ENCODE data around the gene DPP10.

DPP10 gene

GRCh38 chr2:114610677-114611076, 168.2 kb downstream of the DPP10 start:
- DNase-seq: no peak

DNA sequence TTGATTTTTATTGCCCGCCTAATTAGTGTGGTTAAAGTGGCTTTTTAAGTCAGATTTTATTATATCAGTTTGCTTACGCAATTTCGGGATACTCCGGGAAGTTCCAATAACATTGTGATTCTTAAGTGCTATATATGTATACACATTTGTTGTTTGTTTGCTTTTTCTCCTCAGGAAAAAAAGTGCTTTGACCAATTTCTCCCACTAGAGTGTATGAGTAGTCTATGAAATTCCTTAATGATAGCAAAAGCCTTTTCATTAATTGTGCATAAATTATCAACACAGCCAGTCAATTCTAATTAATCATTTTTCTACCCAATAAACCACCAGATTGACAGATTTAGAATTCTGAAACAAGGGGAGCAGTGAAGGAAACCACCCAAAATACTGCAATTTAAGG, 172.2 kb downstream of the DPP10 start:
- no peak for DNase-seq

DNA sequence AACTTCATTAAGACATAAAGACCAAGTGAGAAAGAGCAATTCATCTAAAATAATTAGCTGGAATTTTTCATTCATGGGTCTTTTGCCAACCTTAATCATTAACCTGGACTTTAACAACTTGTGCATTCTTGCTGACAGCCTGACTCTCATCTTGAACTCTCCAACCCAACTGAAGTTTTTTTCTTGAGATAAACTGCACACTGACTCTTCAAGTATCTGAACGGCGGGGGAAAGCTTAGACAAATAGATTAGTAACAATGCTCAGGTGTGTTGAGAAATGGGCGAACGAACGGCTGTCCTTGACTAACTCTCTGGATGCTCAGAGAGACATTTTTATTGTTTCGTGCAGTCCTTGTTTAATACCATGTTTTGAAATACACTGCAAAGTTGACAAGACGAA, 186.0 kb downstream of the DPP10 start:
- no peak for DNase-seq

GRCh38 chr2:114631146-114631545, 188.7 kb downstream of the DPP10 start:
- no peak for DNase-seq

DNA sequence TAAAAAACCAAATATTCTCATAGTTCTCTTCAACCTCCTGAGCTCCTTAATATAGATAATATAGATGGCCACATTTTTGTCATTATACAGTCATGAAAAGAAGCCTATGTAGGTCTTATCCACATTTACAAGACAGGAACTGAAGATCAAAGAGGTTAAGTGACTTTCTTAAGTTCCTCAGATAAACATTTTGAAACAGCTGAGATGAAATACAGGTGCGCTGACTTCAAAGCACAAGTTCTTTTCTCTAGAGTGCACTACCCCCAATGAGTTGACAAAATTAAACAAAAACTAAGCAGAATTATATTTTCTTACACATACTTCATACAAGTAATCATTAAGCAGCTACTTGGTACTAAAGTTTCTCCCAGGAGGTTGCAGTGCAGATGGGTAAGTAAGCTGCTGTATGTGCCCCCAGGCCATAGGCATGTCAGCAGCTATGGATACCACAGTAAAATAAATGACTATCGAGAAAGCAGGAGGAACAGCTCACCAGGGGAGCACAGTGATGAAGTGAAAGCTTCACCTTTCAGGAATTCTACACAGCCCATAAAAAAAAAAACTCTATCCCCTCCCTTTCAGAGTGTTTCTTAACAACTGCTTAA, 199.8 kb downstream of the DPP10 start:
- no peak for DNase-seq

DNA sequence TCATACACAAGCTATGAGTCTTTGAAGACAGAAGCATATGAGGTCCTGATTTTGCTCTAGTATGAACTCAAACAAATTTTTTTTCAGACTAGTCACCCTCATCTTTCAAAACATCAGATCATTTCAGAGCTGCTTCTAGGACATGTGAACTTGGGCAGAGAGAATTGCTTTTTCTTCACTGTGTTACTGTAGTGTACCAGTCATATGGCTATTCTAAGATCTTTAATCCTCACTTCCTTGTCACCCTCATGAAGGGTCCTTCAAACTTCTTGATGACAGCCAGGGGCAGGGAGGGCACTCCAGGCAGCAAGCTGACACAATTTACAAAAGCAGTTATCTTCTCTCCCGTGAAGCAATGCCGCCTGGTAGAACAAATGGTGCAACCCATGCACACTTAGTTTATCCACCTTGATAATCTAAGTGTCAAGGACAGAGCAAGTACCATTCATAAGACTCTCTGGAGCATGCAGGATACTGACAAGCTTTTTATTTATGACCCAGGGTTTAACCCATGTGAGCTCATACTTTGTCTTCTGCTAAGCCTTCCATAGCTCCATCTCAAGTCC, 200.6 kb downstream of the DPP10 start:
- DNase-seq: no peak

DNA sequence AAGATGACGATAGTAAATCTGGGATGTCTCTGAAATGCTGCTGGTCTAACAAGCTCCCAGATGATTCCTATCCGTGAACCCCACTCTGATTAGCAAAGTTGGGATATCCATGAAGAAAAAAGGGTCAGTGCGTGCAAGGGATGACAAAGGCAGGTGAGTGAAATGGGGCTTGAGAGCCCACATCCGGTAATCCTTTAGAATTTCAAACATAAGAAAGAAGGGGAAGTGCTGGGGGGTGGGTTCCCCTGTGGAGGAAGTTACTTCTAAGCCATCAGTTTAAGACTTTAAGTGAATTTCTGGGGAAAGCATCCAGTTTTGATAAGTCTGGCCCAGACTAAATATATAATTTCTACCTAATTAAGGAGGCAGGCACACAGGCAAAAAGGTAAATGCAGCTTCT, 209.5 kb downstream of the DPP10 start:
- DNase-seq: no peak

DNA sequence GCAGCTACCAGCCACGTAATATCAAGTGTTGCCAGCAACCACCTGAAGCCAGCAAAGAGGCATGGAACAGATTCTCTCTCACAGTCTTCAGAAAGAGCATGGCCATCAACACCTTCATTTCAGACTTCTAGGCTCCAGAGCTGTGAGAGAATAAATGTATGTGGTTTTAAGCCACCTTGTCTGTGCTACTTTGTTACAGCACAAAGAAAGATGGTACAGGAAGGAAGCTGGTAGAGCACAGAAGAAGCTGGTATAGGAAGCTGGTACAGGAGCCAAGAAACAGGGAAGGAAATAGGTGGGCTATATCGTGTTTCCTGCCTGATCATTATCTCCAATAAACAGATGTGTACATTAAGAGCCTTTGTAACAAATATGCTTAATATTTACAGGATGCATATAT, 217.4 kb downstream of the DPP10 start:
- DNase-seq: no peak

DNA sequence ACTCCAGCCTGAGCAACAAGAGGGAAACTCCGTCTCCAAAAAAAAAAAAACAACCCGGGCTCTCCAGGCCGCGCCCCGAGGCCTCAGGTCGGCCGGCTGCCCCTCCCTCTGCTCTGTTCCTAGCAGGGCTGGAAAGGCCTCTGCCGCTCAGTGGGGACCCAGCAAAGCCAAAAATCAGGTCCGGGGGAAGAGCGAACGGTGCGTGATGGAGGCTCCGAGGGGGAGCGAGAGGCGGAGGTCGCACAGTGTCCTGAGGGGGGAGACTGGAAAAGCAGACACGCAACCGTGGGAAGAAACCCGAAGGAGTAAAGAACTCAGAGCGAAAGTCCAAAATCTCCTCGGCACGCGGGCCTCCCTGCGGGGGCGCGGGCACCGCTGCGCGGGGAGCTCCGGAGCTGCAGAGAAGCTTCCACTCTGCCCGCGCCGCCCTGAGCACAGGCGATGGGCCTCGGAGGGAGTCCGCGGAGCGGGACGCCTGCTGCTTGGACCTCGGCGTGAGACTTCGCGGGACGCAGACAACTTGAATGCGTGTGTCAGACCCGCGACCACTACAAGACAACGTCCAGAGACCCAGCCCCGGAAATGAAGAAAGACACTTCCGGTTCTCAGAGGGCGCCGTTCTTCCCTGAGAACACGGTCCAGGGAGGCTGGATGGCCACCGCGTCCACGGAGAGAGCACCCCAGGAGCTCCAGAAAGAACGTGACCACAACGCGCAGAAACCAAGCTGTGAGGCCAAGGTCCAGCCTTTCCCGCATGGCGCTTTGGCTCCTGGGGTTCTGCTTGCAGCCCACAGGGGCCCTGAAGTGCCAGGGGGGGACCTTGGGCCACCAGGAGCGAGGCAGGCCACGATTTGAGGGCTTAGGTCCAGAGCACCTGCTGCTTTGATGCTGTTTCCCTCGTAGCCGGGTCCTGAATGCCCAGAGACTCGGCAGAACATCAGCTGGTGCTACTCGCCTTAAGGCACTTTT, 219.8 kb downstream of the DPP10 start:
- peak in 1 of 2 experiments; percentile 0 for DNase-seq

GRCh38 chr2:114668415-114668814, 226.0 kb downstream of the DPP10 start:
- DNase-seq: no peak

- DNase-seq: no peak
These were observed 240.8 kb downstream of the DPP10 start for GRCh38 chr2:114683251-114683650.

DNA sequence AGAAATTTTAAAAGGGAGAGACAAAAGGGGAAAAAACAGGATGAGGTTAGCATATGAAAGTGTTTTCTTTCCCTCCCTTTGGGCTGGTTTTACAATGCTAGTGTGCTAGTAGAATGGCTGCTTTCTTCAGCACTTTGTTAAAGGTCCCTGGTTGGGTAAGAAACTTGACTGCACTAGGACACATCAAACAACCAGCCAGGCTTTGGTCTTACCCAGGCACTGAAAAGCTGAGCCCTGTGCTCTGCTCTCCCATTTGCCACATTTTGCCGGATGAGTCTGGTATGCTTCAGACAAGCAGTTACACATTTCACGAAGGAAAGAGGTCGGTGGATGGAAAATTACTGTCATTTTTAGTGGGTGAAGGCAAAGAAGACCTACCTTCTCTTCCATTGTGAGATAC, 242.0 kb downstream of the DPP10 start:
- DNase-seq: peak in 1 of 2 experiments; percentile 12

- DNase-seq: no peak
These were observed 242.7 kb downstream of the DPP10 start for GRCh38 chr2:114685102-114685501.

- no peak for DNase-seq
These were observed 245.8 kb downstream of the DPP10 start for GRCh38 chr2:114688241-114688640.

DNA sequence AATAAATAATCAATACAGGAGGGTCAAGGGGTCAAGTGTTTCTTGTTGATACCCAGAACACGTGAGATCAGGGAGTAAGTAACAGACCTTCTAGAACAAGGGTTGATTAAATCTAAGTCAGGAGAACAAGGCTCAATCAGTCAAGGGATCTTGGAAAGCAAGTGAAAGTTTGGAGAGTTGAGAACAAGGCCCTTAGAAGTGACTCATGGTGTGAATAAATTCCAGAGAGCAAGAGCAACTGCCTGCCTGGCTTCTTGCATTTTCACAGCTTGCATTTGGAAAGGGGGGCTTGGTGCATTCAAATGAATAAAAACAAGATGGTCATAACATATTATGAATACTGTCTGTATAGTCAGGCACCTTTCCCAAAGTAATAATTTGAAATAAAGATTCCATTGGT, 256.1 kb downstream of the DPP10 start:
- no peak for DNase-seq

- DNase-seq: no peak
These were observed 257.0 kb downstream of the DPP10 start for GRCh38 chr2:114699423-114699944.

- DNase-seq: no peak
These were observed 258.0 kb downstream of the DPP10 start for GRCh38 chr2:114700440-114700839.

DNA sequence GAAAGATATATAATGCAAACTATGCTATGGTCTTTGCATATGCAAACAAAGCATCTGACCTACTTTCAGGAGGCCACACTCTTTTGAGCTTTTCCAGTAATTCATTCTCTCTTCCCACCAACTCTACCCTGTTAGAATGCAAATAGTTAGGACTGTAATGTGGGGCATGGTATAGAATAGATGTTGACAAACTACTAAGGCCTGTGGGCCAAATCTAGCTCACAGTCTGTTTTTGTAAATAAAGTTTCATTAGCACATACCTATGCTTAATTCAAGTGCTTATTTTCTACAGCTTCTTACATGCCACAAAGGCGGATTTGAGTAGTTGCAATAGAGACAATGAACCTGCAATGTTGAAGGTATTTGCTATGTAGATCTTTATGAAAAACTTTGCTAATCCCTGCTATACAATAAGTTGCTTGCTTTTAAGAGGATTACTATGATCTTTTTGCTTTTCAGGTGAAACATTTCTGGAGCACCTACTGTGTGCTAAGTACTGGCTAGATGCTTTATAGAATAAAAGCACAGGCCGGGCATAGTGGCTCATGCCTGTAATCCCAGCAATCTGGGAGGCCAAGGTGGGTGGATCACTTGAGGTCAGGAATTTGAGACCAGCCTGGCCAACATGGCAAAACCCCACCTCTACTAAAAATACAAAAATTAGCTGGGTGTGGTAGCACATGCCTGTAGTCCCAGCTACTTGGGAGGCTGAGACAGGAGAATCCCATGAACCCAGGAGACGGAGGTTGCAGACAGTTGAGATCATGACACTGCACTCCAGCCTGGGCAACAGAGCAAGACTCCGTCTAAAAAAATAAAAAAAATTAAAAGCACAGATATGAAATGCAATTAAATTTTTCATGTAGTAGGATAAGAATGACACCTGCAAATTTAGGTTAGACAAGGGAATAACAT, 267.8 kb downstream of the DPP10 start:
- DNase-seq: no peak

- no peak for DNase-seq
These were observed 271.9 kb downstream of the DPP10 start for GRCh38 chr2:114714313-114714712.

GRCh38 chr2:114717049-114717448, 274.6 kb downstream of the DPP10 start:
- DNase-seq: no peak

DNA sequence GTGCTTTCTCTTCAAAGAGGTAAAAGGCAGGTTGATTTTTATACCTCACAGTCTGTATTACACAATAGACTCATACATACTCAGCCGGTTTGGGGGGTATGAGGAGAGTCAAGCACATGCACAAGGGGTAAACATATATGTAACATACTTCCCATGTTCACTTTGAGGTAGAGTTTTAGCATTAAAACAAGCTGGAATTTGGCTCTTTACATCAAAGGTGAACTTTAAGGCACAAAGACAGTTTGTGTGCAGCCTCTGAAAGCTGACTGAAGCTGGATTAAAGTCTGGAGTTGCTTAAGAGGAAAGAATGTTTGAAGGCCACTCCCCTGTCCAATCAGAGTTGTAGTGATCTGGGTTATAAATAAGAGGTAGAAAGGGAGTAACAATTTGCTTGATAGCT, 282.0 kb downstream of the DPP10 start:
- no peak for DNase-seq

- DNase-seq: no peak
These were observed 284.6 kb downstream of the DPP10 start for GRCh38 chr2:114727012-114727411.

DNA sequence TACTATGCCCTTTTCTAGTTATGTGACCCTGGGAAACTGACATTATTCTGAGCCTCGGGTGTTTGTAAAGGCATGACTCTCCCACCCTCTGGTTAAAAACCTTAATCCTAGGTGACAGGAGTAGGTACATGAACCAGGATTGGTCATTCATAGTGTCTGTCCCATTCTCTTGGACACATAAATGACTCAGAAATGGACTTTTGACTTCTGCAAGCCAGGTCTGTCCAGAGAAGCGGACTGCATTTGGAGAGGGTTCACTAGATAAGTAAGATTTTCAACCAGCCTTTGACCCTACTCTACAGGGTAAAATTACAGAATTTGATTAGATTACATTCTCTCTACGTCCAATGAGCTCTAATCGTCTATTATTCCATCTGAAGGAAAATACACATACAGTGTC, 285.9 kb downstream of the DPP10 start:
- DNase-seq: no peak
